SK-N-MC (cell line): ENCODE measurements around the gene NSD1.

Source experiments
- EZH2 ChIP-seq: fragments of 200-600 bp; sonication (generic); IDR thresholded peaks from one replicate; pipeline ENCODE4 v1.6.1; 2017; ENCODE audit warnings: antibody characterized with exemption
- FOXP2 ChIP-seq: optimal IDR thresholded peaks from 2 replicates; pipeline ENCODE3; 2011; ENCODE audit warnings: mild to moderate bottlenecking, moderate library complexity; ENCODE audit not compliant: insufficient read depth; ENCODE audit errors: extremely low read length, control extremely low read depth
- POLR2AphosphoS5 ChIP-seq: IDR thresholded peaks from 2 replicates; pipeline ENCODE4 v1.6.1; 2012; ENCODE audit warnings: mild to moderate bottlenecking, low read depth, low read length, borderline replicate concordance

GRCh38 chr5:177300951-177301350 lies 167.4 kb downstream of the NSD1 start:
- no peak for TF ChIP-seq POLR2AphosphoS5
- TF ChIP-seq EZH2, result no peak
- no peak for TF ChIP-seq FOXP2
